ENCODE measurements around the gene CALM1.

The CALM1 gene

DNA sequence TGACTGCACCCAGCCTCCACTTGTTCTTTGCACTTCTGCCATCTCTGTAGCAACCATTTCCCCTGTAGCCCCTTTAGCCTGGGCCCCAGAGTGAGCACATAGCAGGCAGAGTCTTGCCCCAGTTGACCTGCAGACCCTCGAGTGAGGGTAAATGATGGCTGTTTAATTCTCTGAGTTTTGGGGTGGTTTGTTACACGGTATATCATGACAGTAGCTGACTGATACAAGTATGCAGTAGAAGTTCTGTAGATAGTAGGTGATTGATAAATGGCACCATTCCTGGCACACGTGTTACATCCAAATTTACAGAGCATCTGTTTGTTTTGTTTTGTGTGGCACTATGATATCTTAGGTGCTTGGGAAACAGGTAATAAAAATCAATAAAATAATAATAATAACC, 32.4 kb downstream of the CALM1 start:
- no peak overlapping the region for H3K27ac ChIP-seq

DNA sequence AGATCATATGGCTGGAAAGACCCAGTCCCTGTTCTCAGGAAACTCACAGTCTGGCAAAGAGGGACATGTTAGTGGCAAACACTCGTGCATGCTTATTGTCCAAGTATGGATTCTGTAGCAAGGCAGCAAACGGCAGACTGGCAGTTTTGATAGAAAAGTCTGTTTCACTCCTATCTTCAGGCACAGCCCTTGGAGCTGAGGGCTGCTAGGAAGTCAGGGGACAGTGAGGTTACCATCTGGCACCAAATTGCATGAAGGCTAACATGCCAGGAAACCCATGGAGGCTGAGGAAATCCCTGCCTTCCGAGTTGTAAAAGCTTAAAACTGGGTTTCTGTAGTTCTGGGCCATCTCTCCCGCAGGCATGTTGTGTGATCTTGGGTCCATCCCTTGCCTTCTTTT, 32.9 kb downstream of the CALM1 start:
- TF ChIP-seq ZFX (IDR thresholded peaks at IDR 0.05) = no peak
- TF ChIP-seq, protein P1, sequence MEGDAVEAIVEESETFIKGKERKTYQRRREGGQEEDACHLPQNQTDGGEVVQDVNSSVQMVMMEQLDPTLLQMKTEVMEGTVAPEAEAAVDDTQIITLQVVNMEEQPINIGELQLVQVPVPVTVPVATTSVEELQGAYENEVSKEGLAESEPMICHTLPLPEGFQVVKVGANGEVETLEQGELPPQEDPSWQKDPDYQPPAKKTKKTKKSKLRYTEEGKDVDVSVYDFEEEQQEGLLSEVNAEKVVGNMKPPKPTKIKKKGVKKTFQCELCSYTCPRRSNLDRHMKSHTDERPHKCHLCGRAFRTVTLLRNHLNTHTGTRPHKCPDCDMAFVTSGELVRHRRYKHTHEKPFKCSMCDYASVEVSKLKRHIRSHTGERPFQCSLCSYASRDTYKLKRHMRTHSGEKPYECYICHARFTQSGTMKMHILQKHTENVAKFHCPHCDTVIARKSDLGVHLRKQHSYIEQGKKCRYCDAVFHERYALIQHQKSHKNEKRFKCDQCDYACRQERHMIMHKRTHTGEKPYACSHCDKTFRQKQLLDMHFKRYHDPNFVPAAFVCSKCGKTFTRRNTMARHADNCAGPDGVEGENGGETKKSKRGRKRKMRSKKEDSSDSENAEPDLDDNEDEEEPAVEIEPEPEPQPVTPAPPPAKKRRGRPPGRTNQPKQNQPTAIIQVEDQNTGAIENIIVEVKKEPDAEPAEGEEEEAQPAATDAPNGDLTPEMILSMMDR (conservative IDR thresholded peaks at IDR 0.05) = no peak
- no peak overlapping the region for H3K27ac ChIP-seq

More for the DNA sequence above, 32.4 kb downstream of the CALM1 start:
- TF ChIP-seq, protein P1 (conservative IDR thresholded peaks at IDR 0.05) = no peak
- TF ChIP-seq ZFX (IDR thresholded peaks at IDR 0.05) = no peak

DNA sequence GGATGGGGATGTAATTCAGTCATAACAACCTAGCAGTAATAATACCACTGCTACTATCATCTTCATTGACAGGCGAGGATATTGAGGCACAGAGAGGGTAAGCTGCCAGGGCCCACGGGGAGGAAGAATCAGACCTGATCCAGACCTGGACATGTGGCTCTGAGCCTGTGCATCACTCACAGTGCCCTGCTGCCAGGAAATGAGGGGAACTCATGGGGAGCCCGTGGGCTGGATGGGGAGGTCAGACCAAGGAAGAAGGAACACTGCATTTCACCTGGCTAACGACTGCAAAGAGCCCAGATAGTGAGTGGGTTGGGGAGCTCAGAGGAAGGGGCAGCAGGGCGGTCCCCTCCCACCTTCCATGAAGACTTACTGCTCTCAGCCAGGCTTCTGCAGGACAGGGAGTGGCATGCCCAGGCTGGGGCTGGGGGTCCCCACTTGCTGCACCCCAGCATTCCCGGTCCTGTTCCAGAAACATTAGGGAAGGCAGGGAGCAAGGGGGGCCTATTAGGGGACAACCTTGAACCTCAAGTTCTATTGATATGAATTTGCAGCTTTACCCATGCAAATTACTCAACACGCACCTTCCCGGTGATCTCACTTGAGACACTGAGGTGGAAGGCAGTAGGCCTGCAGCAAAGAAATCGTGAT, 37.7 kb downstream of the CALM1 start:
- no peak overlapping the region for H3K27ac ChIP-seq
- TF ChIP-seq, protein P1 (conservative IDR thresholded peaks at IDR 0.05) = no peak
- TF ChIP-seq ZFX (IDR thresholded peaks at IDR 0.05) = no peak

DNA sequence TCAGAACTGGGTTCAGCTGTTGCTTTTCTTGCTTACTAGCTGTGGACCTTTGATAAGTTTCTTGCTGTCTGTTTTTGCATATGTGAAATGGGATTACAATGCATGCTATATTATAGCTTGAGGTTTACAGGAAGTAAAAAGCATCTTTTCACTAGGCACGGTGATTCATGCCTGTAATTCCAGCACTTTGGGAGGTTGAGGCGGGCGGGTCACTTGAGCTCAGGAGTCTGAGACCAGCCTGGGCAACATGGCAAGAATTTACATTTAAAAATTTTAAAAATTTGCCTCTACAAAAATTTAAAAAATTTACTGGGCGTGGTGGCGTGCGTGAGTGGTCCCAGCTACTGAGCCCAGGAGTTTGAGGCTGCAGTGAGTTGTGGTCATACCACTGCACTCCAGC, 42.0 kb downstream of the CALM1 start:
- no peak overlapping the region for H3K27ac ChIP-seq
- TF ChIP-seq ZFX (IDR thresholded peaks at IDR 0.05) = no peak
- TF ChIP-seq, protein P1 (conservative IDR thresholded peaks at IDR 0.05) = no peak

DNA sequence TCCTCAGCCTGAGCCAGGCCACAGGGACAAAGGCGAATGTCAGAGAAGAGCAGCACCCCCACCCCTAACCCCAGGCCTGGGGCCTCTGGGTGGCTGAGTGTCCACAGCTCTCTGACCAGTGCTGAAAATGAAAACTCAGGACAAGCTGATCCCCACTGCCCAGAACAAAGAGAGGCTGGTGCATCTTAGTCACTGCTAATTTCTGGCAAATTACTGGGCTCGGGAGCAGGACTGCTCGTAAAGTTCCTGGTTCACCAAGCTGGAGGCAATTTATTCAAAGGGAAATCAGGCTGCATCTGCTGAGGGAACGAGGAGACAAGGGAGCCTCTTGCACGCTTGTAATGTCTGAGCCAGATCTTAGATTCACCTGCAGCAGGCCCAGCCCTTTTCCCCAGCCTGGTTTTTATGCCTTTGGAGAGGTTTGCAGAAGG, 43.2 kb downstream of the CALM1 start:
- TF ChIP-seq, protein P1 (conservative IDR thresholded peaks at IDR 0.05) = no peak
- no peak for TF ChIP-seq ZFX (IDR thresholded peaks at IDR 0.05)
- no peak overlapping the region for H3K27ac ChIP-seq

DNA sequence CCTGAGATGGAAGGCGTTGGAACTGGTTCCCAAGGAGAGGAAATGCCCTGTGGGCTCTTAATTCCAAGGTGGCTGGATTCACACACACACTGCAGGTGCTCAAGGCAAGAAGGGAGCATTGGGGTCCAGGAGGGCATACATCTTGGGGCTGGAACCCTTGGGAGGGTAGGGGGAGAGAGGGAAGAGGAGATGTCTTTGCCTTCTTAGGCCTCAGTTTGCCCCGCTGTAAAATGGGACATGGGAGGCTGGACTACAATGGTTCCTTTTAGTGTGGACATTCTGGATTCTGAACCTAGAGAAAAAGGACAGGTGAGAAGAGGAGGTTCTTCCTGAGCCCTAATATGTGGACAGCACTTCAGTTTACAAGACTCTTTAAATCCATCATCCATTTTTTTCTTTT, 43.8 kb downstream of the CALM1 start:
- no peak overlapping the region for H3K27ac ChIP-seq
- TF ChIP-seq, protein P1 (conservative IDR thresholded peaks at IDR 0.05) = no peak
- no peak for TF ChIP-seq ZFX (IDR thresholded peaks at IDR 0.05)

DNA sequence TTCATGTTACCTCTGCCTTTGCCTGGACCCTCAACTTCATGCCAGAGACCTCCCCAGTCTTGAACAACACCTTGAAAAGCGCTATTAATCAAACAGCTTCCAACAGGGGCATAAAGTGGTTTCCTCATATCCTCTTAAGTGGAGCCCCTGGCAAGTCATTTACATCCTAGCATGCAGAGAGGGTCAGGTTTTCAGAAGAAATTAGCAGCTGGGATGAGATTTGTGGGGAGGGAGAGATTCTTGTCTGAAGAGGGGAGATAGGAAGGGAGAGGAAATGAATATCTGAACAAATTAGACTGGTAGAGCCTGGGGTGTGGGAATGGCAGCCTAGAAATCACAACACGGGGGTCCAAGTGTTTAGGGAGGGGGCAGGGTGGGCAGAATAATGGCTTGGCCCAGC, 45.6 kb downstream of the CALM1 start:
- TF ChIP-seq, protein P1 (conservative IDR thresholded peaks at IDR 0.05) = no peak
- no peak for TF ChIP-seq ZFX (IDR thresholded peaks at IDR 0.05)
- H3K27ac ChIP-seq = no peak overlapping the region
